GM23338 (cell line): ENCODE data around the gene CDK17. TPM values are rescaled to one million over a fixed set of nuclear protein-coding genes. Genes with fewer than 3 reads are reported as not detected.

Source experiments
- ATAC-seq: fragments of 200-7000 bp; cut with Tn5 transposase; 3 replicates; pipeline ENCODE4 v1.9.1; 2020
- DNase-seq: peaks from one replicate; pipeline ENCODE4 v3.0.0-alpha.2; 2015; ENCODE audit warnings: low spot score
- H2AFZ ChIP-seq: fragments of 200-600 bp; sonication (generic); 2 replicates; pipeline ENCODE4 v1.8.0; 2016; ENCODE audit warnings: antibody characterized with exemption, mild to moderate bottlenecking, moderate library complexity
- H3F3A ChIP-seq: fragments of 200-600 bp; sonication (generic); replicated peaks from 2 replicates; pipeline ENCODE4 v1.8.0; 2017; ENCODE audit warnings: antibody characterized with exemption, mixed run types, low read depth
- H3K27ac ChIP-seq: fragments of 200-600 bp; sonication (generic); 2 replicates; pipeline ENCODE4 v1.6.1; 2016; ENCODE audit warnings: low read depth
- H3K27me3 ChIP-seq: fragments of 200-600 bp; sonication (generic); 2 replicates; pipeline ENCODE4 v1.8.0; 2016; ENCODE audit warnings: mild to moderate bottlenecking, mixed run types, moderate library complexity; ENCODE audit not compliant: insufficient read depth
- H3K36me3 ChIP-seq: fragments of 200-600 bp; sonication (generic); 2 replicates; pipeline ENCODE4 v1.8.0; 2016; ENCODE audit warnings: mild to moderate bottlenecking; ENCODE audit not compliant: insufficient read depth
- H3K4me1 ChIP-seq: fragments of 200-600 bp; sonication (generic); 2 replicates; pipeline ENCODE4 v1.8.0; 2016; ENCODE audit warnings: mild to moderate bottlenecking, moderate library complexity; ENCODE audit not compliant: insufficient read depth
- H3K4me2 ChIP-seq: fragments of 200-600 bp; sonication (generic); 2 replicates; pipeline ENCODE4 v1.7.1; 2017; ENCODE audit warnings: mixed run types
- H3K4me3 ChIP-seq: fragments of 200-600 bp; sonication (generic); 2 replicates; pipeline ENCODE4 v1.6.1; 2016; ENCODE audit warnings: mixed run types
- H3K79me2 ChIP-seq: fragments of 200-600 bp; sonication (generic); replicated peaks from 2 replicates; pipeline ENCODE4 v1.8.0; 2017; ENCODE audit warnings: mild to moderate bottlenecking; ENCODE audit not compliant: insufficient read depth
- H3K9me2 ChIP-seq: fragments of 200-600 bp; sonication (generic); 2 replicates; pipeline ENCODE4 v1.8.0; 2017; ENCODE audit not compliant: insufficient read depth
- H4K20me1 ChIP-seq: fragments of 200-600 bp; sonication (generic); replicated peaks from 2 replicates; pipeline ENCODE4 v1.8.0; 2017; ENCODE audit warnings: mild to moderate bottlenecking; ENCODE audit not compliant: insufficient read depth
- H3K27ac Mint-ChIP-seq: 2 replicates; pipeline ENCODE4 v1.8.0; 2020; ENCODE audit warnings: inconsistent platforms, mild to moderate bottlenecking, moderate library complexity, mixed read lengths
- H3K27me3 Mint-ChIP-seq: 3 replicates; pipeline ENCODE4 v1.8.0; 2022; ENCODE audit warnings: low read depth, mild to moderate bottlenecking, moderate library complexity, mixed read lengths, inconsistent platforms; ENCODE audit not compliant: insufficient read depth, poor library complexity
- H3K36me3 Mint-ChIP-seq: 3 replicates; pipeline ENCODE4 v1.8.0; 2021; ENCODE audit warnings: low read depth, mild to moderate bottlenecking, inconsistent platforms, moderate library complexity, mixed read lengths
- H3K4me1 Mint-ChIP-seq: 3 replicates; pipeline ENCODE4 v1.8.0; 2020; ENCODE audit warnings: mild to moderate bottlenecking, inconsistent platforms, mixed read lengths
- H3K4me3 Mint-ChIP-seq: 3 replicates; pipeline ENCODE4 v1.8.0; 2021; ENCODE audit warnings: moderate library complexity, mild to moderate bottlenecking, inconsistent platforms, mixed read lengths
- H3K9me3 Mint-ChIP-seq: 3 replicates; pipeline ENCODE4 v1.8.0; 2020; ENCODE audit warnings: moderate library complexity, mild to moderate bottlenecking, inconsistent platforms, mixed read lengths
- CREB1 ChIP-seq: fragments of 250-450 bp; sonication (Bioruptor Pico); IDR thresholded peaks from 2 replicates; pipeline ENCODE4 v1.5.0; 2020; ENCODE audit warnings: low read depth, mild to moderate bottlenecking, moderate library complexity
- CTCF ChIP-seq, 2 experiments: fragments of 200-600 bp in 1 of 2; sonication (generic) in 1 of 2; conservative IDR thresholded peaks; 2 replicates each; pipeline versions ENCODE4 v1.5.1 to v1.6.1; 2016 to 2017; ENCODE audit warnings: antibody characterized with exemption in 2 of 2, low read depth in 2 of 2, mild to moderate bottlenecking in 2 of 2, moderate library complexity in 1 of 2
- EZH2 ChIP-seq: fragments of 200-600 bp; sonication (generic); IDR thresholded peaks from one replicate; pipeline ENCODE4 v1.8.0; 2017; ENCODE audit warnings: antibody characterized with exemption, mild to moderate bottlenecking, low read depth; ENCODE audit not compliant: unreplicated experiment
- EZH2phosphoT487 ChIP-seq: fragments of 200-600 bp; sonication (generic); IDR thresholded peaks from one replicate; pipeline ENCODE4 v1.8.1; 2018; ENCODE audit warnings: antibody characterized with exemption; ENCODE audit not compliant: unreplicated experiment
- JUNB ChIP-seq: IDR thresholded peaks from one replicate; pipeline ENCODE4 v1.6.1; 2016; ENCODE audit warnings: antibody characterized with exemption; ENCODE audit not compliant: unreplicated experiment
- NANOG ChIP-seq: IDR thresholded peaks from 2 replicates; pipeline ENCODE4 v1.6.1; 2016; ENCODE audit warnings: antibody characterized with exemption, borderline replicate concordance
- POLR2AphosphoS5 ChIP-seq: IDR thresholded peaks from 2 replicates; pipeline ENCODE4 v1.6.1; 2016; ENCODE audit warnings: antibody characterized with exemption, low read depth
- STAT1 ChIP-seq: IDR thresholded peaks from one replicate; pipeline ENCODE4 v1.6.1; 2016; ENCODE audit warnings: antibody characterized with exemption; ENCODE audit not compliant: unreplicated experiment
- ZNF114 ChIP-seq: fragments of 250-450 bp; sonication (Bioruptor Pico); IDR thresholded peaks from 2 replicates; pipeline ENCODE4 v1.5.0; 2020; ENCODE audit warnings: mild to moderate bottlenecking, moderate library complexity
- ZNF331 ChIP-seq: fragments of 250-450 bp; sonication (Bioruptor Pico); IDR thresholded peaks from 2 replicates; pipeline ENCODE4 v1.5.0; 2020; ENCODE audit warnings: low read depth, mild to moderate bottlenecking, moderate library complexity
- ZNF462 ChIP-seq: fragments of 250-450 bp; sonication (Bioruptor Pico); IDR thresholded peaks from 2 replicates; pipeline ENCODE4 v1.5.0; 2020; ENCODE audit warnings: mild to moderate bottlenecking, moderate library complexity
- polyA plus RNA-seq: library from polyadenylated mRNA; unstranded; fragments of >200 nt; fragmentation: Nextera tagmentation; extraction: Ambion mirVana; gene quantifications from 2 replicates; pipeline ENCODE4 v1.2.1, GENCODE V29; 2016
- total RNA-seq: library from RNA; depleted of rRNA; stranded (reverse); fragments of >200 nt; shearing (Covaris generic); gene quantifications from 2 replicates; pipeline ENCODE4 v1.2.3, GENCODE V29; 2014
- TF ChIP-seq, protein P1 (sequence below): IDR thresholded peaks from 2 replicates; pipeline ENCODE4 v1.6.1; 2016; ENCODE audit warnings: antibody characterized with exemption
- TF ChIP-seq, protein P2 (sequence below): IDR thresholded peaks from one replicate; pipeline ENCODE4 v1.6.1; 2018; ENCODE audit warnings: antibody characterized with exemption; ENCODE audit not compliant: unreplicated experiment

CDK17 gene
- total and polyA plus RNA-seq, 2 experiments from 2014 or later: 7.6 to 34.2 TPM

- Mint-ChIP-seq H3K27ac (peak overlapping the region; percentile 79), H3K4me3 (no peak overlapping the region), H3K27me3 (peaks cover 2% of the 10 kb centered on the region), H3K4me1 (peaks cover 23% of the 10 kb centered on the region), H3K9me3 (peaks cover 9% of the 10 kb centered on the region; the same call in 2 of the 3 replicates), H3K36me3 (peaks cover 8% of the 10 kb centered on the region; the same call in 2 of the 3 replicates)
- Histone ChIP-seq H3K4me1 (peaks cover 25% of the 10 kb centered on the region), H3F3A (no peaks in the 10 kb centered on the region), H2AFZ (no peak overlapping the region), H4K20me1 (no peaks in the 10 kb centered on the region; the same call in 1 of the 2 replicates), H3K36me3 (no peaks in the 10 kb centered on the region), H3K79me2 (peaks cover 91% of the 10 kb centered on the region), H3K4me2 (no peak overlapping the region), H3K27me3 (no peaks in the 10 kb centered on the region), H3K4me3 (no peak overlapping the region), H3K9me2 (no peaks in the 10 kb centered on the region), H3K27ac (no peak overlapping the region)
- ATAC-seq (no peak), DNase-seq (no peak)
- TF ChIP-seq NANOG: no peak
- TF ChIP-seq CTCF (conservative IDR thresholded peaks at IDR 0.05; ENCODE audit: low read depth in 2 of 2): no peak
- no peak for TF ChIP-seq JUNB
- TF ChIP-seq, protein P1, sequence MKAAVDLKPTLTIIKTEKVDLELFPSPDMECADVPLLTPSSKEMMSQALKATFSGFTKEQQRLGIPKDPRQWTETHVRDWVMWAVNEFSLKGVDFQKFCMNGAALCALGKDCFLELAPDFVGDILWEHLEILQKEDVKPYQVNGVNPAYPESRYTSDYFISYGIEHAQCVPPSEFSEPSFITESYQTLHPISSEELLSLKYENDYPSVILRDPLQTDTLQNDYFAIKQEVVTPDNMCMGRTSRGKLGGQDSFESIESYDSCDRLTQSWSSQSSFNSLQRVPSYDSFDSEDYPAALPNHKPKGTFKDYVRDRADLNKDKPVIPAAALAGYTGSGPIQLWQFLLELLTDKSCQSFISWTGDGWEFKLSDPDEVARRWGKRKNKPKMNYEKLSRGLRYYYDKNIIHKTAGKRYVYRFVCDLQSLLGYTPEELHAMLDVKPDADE: no peak
- no peak for TF ChIP-seq POLR2AphosphoS5
- no peak for TF ChIP-seq STAT1
- TF ChIP-seq CREB1: no peak
- TF ChIP-seq ZNF462 (CRISPR knock-in tag): no peak
- TF ChIP-seq EZH2phosphoT487: no peak
- TF ChIP-seq, protein P2, sequence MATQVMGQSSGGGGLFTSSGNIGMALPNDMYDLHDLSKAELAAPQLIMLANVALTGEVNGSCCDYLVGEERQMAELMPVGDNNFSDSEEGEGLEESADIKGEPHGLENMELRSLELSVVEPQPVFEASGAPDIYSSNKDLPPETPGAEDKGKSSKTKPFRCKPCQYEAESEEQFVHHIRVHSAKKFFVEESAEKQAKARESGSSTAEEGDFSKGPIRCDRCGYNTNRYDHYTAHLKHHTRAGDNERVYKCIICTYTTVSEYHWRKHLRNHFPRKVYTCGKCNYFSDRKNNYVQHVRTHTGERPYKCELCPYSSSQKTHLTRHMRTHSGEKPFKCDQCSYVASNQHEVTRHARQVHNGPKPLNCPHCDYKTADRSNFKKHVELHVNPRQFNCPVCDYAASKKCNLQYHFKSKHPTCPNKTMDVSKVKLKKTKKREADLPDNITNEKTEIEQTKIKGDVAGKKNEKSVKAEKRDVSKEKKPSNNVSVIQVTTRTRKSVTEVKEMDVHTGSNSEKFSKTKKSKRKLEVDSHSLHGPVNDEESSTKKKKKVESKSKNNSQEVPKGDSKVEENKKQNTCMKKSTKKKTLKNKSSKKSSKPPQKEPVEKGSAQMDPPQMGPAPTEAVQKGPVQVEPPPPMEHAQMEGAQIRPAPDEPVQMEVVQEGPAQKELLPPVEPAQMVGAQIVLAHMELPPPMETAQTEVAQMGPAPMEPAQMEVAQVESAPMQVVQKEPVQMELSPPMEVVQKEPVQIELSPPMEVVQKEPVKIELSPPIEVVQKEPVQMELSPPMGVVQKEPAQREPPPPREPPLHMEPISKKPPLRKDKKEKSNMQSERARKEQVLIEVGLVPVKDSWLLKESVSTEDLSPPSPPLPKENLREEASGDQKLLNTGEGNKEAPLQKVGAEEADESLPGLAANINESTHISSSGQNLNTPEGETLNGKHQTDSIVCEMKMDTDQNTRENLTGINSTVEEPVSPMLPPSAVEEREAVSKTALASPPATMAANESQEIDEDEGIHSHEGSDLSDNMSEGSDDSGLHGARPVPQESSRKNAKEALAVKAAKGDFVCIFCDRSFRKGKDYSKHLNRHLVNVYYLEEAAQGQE: no peak
- TF ChIP-seq ZNF114 (CRISPR knock-in tag): no peak
- TF ChIP-seq ZNF331: no peak
- no peak for TF ChIP-seq EZH2
Measured at GRCh38 chr12:96375170-96375569, 25.1 kb downstream of the CDK17 start.
